ENCODE data around the gene EML3. TPM values are rescaled to one million over a fixed set of nuclear protein-coding genes. Genes with fewer than 3 reads are reported as not detected.
"Not testable (repeated sequence)": the region's sequence is repeated elsewhere in the genome, so short reads cannot be mapped to it uniquely, and the experiment has no call there.

Gene EML3
- total RNA-seq, 1 donor from 2014 or later = 207 TPM

- Histone ChIP-seq H3K27me3 (no peaks in the 10 kb centered on the region), H3K36me3 (peaks cover 24 to 32% of the 10 kb centered on the region in 2 donors), H3K27ac (peak overlapping the region; percentile 67 to 92), H3K4me3 (peak overlapping the region; percentile 69 to 93), H3K4me1 (peaks cover 4 to 10% of the 10 kb centered on the region in 2 donors), H3K9me3 (no peaks in the 10 kb centered on the region)
- TF ChIP-seq CTCF (IDR thresholded peaks at IDR 0.05) = no peak
- intact Hi-C loops (cut with DNase I) = loop anchor here (1.0 to 2.0 kb wide), 2 partner anchors 24 to 30 kb away; partner anchors contain the start of gene GANAB
- DNase-seq (ENCODE audit: low spot score in 2 of 2) = no peak
These were observed 10.0 kb upstream of the EML3 start for GRCh38 chr11:62622476-62623089.

GRCh38 chr11:62621567-62622470, 9.2 kb upstream of the EML3 start, which contains the start of gene B3GAT3:
Gene B3GAT3 (minus strand): TSS chr11:62621986. CDS start chr11:62621947, 39 bp downstream.
- Histone ChIP-seq H3K9me3 (no peaks in the 10 kb centered on the region), H3K27ac (peak within 1 kb of the TSS; percentile 67 to 92), H3K36me3 (peaks cover 19 to 31% of the 10 kb centered on the region in 2 donors), H3K4me3 (peak within 1 kb of the TSS; percentile 69 to 93), H3K27me3 (no peaks in the 10 kb centered on the region), H3K4me1 (peaks cover 4 to 10% of the 10 kb centered on the region in 2 donors)
- peak in 1 of 3 experiments; percentile 1 for TF ChIP-seq CTCF (IDR thresholded peaks at IDR 0.05)
- peak; percentile 92 to 99 for DNase-seq (ENCODE audit: low spot score in 2 of 2)
- intact Hi-C loops (cut with DNase I) = loop anchor here (1.0 to 2.0 kb wide), 5 partner anchors 9 to 105 kb away; partner anchors contain the start of genes GANAB, HNRNPUL2 and ROM1

GRCh38 chr11:62621027-62621566, 8.5 kb upstream of the EML3 start:
- Histone ChIP-seq H3K27ac (peak overlapping the region; percentile 67 to 92), H3K4me3 (peak overlapping the region; percentile 69 to 93), H3K36me3 (peaks cover 19 to 31% of the 10 kb centered on the region in 2 donors), H3K4me1 (peaks cover 4 to 10% of the 10 kb centered on the region in 2 donors), H3K27me3 (no peaks in the 10 kb centered on the region), H3K9me3 (no peaks in the 10 kb centered on the region)
- TF ChIP-seq CTCF (IDR thresholded peaks at IDR 0.05) = no peak
- intact Hi-C loops (cut with DNase I) = loop anchor here (1.0 to 2.0 kb wide), 3 partner anchors 8 to 106 kb away; partner anchors contain the start of genes HNRNPUL2 and ROM1
- DNase-seq (ENCODE audit: low spot score in 2 of 2) = no peak

GRCh38 chr11:62616957-62617356, 4.4 kb upstream of the EML3 start:
- intact Hi-C loops (cut with DNase I); H3K4me3 ChIP-seq; DNase-seq (ENCODE audit: low spot score in 2 of 2); H3K9me3 ChIP-seq; H3K27ac ChIP-seq; H3K27me3 ChIP-seq: not testable (repeated sequence)
- Histone ChIP-seq H3K4me1 (peaks cover 4 to 15% of the 10 kb centered on the region in 2 donors), H3K36me3 (peaks cover 14 to 25% of the 10 kb centered on the region in 2 donors)

GRCh38 chr11:62615521-62615920, 2.9 kb upstream of the EML3 start:
- intact Hi-C loops (cut with DNase I) = no loop called here
- Histone ChIP-seq H3K27ac (no peak overlapping the region), H3K27me3 (no peaks in the 10 kb centered on the region), H3K36me3 (peaks cover 18 to 28% of the 10 kb centered on the region in 2 donors), H3K4me3 (no peak overlapping the region), H3K4me1 (peaks cover 9 to 22% of the 10 kb centered on the region in 2 donors), H3K9me3 (no peaks in the 10 kb centered on the region)
- no peak for TF ChIP-seq CTCF (IDR thresholded peaks at IDR 0.05)
- no peak for DNase-seq (ENCODE audit: low spot score in 2 of 2)
